Neural progenitor cell (in vitro differentiated cells): ENCODE measurements around the gene SLFN5. TPM values are rescaled to one million over a fixed set of nuclear protein-coding genes. Genes with fewer than 3 reads are reported as not detected.

Experiments
- DNase-seq: peaks from one replicate; pipeline ENCODE4 v3.0.0-alpha.2; 2016; ENCODE audit warnings: low spot score
- H2AFZ ChIP-seq: fragments of 200-600 bp; sonication (generic); replicated peaks from 2 replicates; pipeline ENCODE4 v1.6.1; 2016; ENCODE audit warnings: antibody characterized with exemption
- H3F3A ChIP-seq: fragments of 200-600 bp; sonication (generic); 2 replicates; pipeline ENCODE4 v1.6.1; 2016; ENCODE audit warnings: antibody characterized with exemption, low read depth
- H3K27ac ChIP-seq: fragments of 200-600 bp; sonication (generic); 2 replicates; pipeline ENCODE4 v1.5.1; 2016; ENCODE audit warnings: mild to moderate bottlenecking
- H3K27me3 ChIP-seq: fragments of 200-600 bp; sonication (generic); 2 replicates; pipeline ENCODE4 v1.6.1; 2016; ENCODE audit warnings: mild to moderate bottlenecking, moderate library complexity
- H3K36me3 ChIP-seq: fragments of 200-600 bp; sonication (generic); 2 replicates; pipeline ENCODE4 v1.5.1; 2016
- H3K4me1 ChIP-seq: fragments of 200-600 bp; sonication (generic); 2 replicates; pipeline ENCODE4 v1.6.1; 2016; ENCODE audit warnings: mixed run types
- H3K4me2 ChIP-seq: fragments of 200-600 bp; sonication (generic); 2 replicates; pipeline ENCODE4 v1.6.1; 2016
- H3K4me3 ChIP-seq: fragments of 200-600 bp; sonication (generic); 2 replicates; pipeline ENCODE4 v1.5.1; 2016
- H3K79me2 ChIP-seq: fragments of 200-600 bp; sonication (generic); 2 replicates; pipeline ENCODE4 v1.6.1; 2016; ENCODE audit warnings: low read depth
- H3K9ac ChIP-seq: fragments of 200-600 bp; sonication (generic); 2 replicates; pipeline ENCODE4 v1.6.1; 2016
- H3K9me3 ChIP-seq: fragments of 200-600 bp; sonication (generic); 2 replicates; pipeline ENCODE4 v1.5.1; 2016; ENCODE audit warnings: low read depth
- H4K20me1 ChIP-seq: fragments of 200-600 bp; sonication (generic); 2 replicates; pipeline ENCODE4 v1.6.1; 2016; ENCODE audit warnings: low read depth
- H3K27ac Mint-ChIP-seq: 3 replicates; pipeline ENCODE4 v1.8.0; 2021; ENCODE audit warnings: mixed read lengths
- H3K27me3 Mint-ChIP-seq: 2 replicates; pipeline ENCODE4 v1.8.0; 2022; ENCODE audit warnings: low read depth, mild to moderate bottlenecking, inconsistent platforms, moderate library complexity, mixed read lengths; ENCODE audit not compliant: insufficient read depth
- H3K36me3 Mint-ChIP-seq: 3 replicates; pipeline ENCODE4 v1.8.0; 2021; ENCODE audit warnings: mixed read lengths
- H3K4me1 Mint-ChIP-seq: 3 replicates; pipeline ENCODE4 v1.8.0; 2021; ENCODE audit warnings: mixed read lengths
- H3K4me3 Mint-ChIP-seq: 3 replicates; pipeline ENCODE4 v1.8.0; 2021; ENCODE audit warnings: mild to moderate bottlenecking, moderate library complexity, mixed read lengths
- H3K9me3 Mint-ChIP-seq: 3 replicates; pipeline ENCODE4 v1.8.0; 2020; ENCODE audit warnings: mixed read lengths
- CTCF ChIP-seq: fragments of 200-600 bp; sonication (generic); IDR thresholded peaks from 2 replicates; pipeline ENCODE4 v1.5.1; 2017; ENCODE audit warnings: antibody characterized with exemption, mild to moderate bottlenecking
- EZH2 ChIP-seq: fragments of 200-600 bp; sonication (generic); IDR thresholded peaks from 2 replicates; pipeline ENCODE4 v1.6.1; 2017; ENCODE audit warnings: antibody characterized with exemption, mild to moderate bottlenecking, moderate library complexity
- EZH2phosphoT487 ChIP-seq: fragments of 200-600 bp; sonication (generic); IDR thresholded peaks from 2 replicates; pipeline ENCODE4 v1.6.1; 2017; ENCODE audit warnings: antibody characterized with exemption
- total RNA-seq: library from RNA; depleted of rRNA; stranded (reverse); fragments of >200 nt; gene quantifications from 2 replicates; pipeline ENCODE4 v1.2.3, GENCODE V29; 2015; ENCODE audit warnings: low replicate concordance

The SLFN5 gene
- total RNA-seq, 1 donor from 2014 or later = 5.8 TPM

DNA sequence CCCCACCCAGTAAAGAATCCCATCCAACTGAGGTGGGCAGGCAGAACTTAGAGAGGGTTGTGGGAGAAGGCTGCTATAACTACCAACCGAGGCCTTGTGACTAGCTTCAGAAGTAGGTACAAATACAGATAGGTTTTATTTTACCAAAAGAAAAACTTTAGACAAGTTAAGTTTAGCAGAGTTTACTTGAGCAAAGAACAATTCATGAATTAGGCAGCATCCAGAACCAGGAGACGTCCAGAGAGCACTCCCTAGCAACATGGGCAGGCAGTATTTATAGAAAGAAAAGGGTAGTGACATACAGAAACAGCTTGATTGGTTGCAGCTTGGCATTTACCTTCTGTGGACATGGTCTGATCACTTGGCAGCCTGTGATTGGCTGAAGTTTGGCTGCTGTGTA, 42.1 kb downstream of the SLFN5 start:
- Mint-ChIP-seq H3K27me3 (peaks cover 3% of the 10 kb centered on the region), H3K36me3 (no peaks in the 10 kb centered on the region), H3K4me3 (no peak overlapping the region), H3K9me3 (no peaks in the 10 kb centered on the region), H3K4me1 (no peaks in the 10 kb centered on the region), H3K27ac (no peak overlapping the region)
- no peaks in the 10 kb centered on the region for H3K27me3 ChIP-seq
- H3K9ac ChIP-seq = no peak overlapping the region
- no peaks in the 10 kb centered on the region for H3K36me3 ChIP-seq
- H3F3A ChIP-seq = no peaks in the 10 kb centered on the region
- H3K4me3 ChIP-seq = no peak overlapping the region
- TF ChIP-seq CTCF = no peak
- no peak for TF ChIP-seq EZH2
- TF ChIP-seq EZH2phosphoT487 = no peak
- H3K4me2 ChIP-seq = no peak overlapping the region
- no peaks in the 10 kb centered on the region for H3K4me1 ChIP-seq
- H3K79me2 ChIP-seq = no peaks in the 10 kb centered on the region
- no peaks in the 10 kb centered on the region for H4K20me1 ChIP-seq
- no peak for DNase-seq
- no peak overlapping the region for H3K27ac ChIP-seq
- no peaks in the 10 kb centered on the region for H3K9me3 ChIP-seq
- no peak overlapping the region for H2AFZ ChIP-seq

DNA sequence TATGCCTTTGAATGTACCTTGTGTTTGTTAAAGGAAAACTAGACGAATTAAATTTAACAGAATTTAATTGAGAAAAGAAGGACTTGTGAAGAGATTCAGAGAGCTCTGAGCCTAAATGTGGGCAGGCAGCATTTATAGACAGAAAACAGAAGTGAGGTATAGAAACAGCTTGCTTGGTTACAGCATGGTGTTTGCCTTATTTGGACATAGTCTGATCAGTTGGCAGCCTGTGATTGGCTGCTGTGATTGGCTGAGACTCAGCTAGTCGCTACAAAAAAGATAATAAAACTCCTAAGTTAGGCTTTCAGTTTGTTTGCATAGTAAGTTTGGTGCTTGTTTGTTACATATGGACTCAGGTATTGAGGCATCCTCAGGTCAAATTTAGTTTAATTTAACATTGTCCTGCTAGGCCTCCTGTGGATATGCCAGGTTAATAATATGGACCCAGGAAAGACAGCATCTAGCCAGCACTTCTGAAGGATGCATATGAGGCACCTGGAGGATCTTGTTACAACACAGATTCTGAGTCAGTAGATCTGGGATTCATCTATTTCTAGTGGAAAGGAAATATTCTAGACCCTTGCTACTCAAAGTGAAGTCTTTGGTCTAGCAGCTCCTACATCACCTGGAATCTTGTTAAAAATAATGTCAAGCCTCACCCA, 43.4 kb downstream of the SLFN5 start:
- no peak for DNase-seq
- Histone ChIP-seq H3K4me3 (no peak overlapping the region), H4K20me1 (no peaks in the 10 kb centered on the region), H3K36me3 (no peaks in the 10 kb centered on the region), H3K4me1 (no peaks in the 10 kb centered on the region), H3K27me3 (peaks cover 3% of the 10 kb centered on the region), H3K79me2 (no peaks in the 10 kb centered on the region), H2AFZ (no peak overlapping the region), H3K9ac (no peak overlapping the region), H3K9me3 (no peaks in the 10 kb centered on the region), H3K4me2 (no peak overlapping the region), H3K27ac (no peak overlapping the region), H3F3A (no peaks in the 10 kb centered on the region)
- Mint-ChIP-seq H3K4me3 (no peak overlapping the region), H3K27ac (no peak overlapping the region), H3K36me3 (no peaks in the 10 kb centered on the region), H3K27me3 (peaks cover 3% of the 10 kb centered on the region), H3K9me3 (no peaks in the 10 kb centered on the region), H3K4me1 (no peaks in the 10 kb centered on the region)
- no peak for TF ChIP-seq CTCF
- TF ChIP-seq EZH2 = no peak
- no peak for TF ChIP-seq EZH2phosphoT487

GRCh38 chr17:35287286-35287811, 44.5 kb downstream of the SLFN5 start:
- H3K27me3 Mint-ChIP-seq = peaks cover 1% of the 10 kb centered on the region
- H3K27ac ChIP-seq = no peak overlapping the region
- H3K9ac ChIP-seq = no peak overlapping the region
- H3K4me1 ChIP-seq = no peaks in the 10 kb centered on the region
- no peaks in the 10 kb centered on the region for H3F3A ChIP-seq
- TF ChIP-seq CTCF = no peak
- TF ChIP-seq EZH2phosphoT487 = no peak
- TF ChIP-seq EZH2 = no peak
- H3K27me3 ChIP-seq = peaks cover 7% of the 10 kb centered on the region
- H3K9me3 Mint-ChIP-seq = no peaks in the 10 kb centered on the region
- H3K36me3 Mint-ChIP-seq = no peaks in the 10 kb centered on the region
- H3K4me1 Mint-ChIP-seq = no peaks in the 10 kb centered on the region
- H3K36me3 ChIP-seq = no peaks in the 10 kb centered on the region
- H2AFZ ChIP-seq = no peak overlapping the region
- H3K4me3 ChIP-seq = no peak overlapping the region
- H3K79me2 ChIP-seq = no peaks in the 10 kb centered on the region
- no peaks in the 10 kb centered on the region for H3K9me3 ChIP-seq
- no peak overlapping the region for H3K4me2 ChIP-seq
- no peak for DNase-seq
- no peaks in the 10 kb centered on the region for H4K20me1 ChIP-seq
- no peak overlapping the region for H3K4me3 Mint-ChIP-seq
- no peak overlapping the region for H3K27ac Mint-ChIP-seq
